Measurements from ENCODE around the gene MND1. TPM values are rescaled to one million over a fixed set of nuclear protein-coding genes. Genes with fewer than 3 reads are reported as not detected.

The MND1 gene
- total RNA-seq, 1 donor from 2014 or later: 74.6 TPM

DNA sequence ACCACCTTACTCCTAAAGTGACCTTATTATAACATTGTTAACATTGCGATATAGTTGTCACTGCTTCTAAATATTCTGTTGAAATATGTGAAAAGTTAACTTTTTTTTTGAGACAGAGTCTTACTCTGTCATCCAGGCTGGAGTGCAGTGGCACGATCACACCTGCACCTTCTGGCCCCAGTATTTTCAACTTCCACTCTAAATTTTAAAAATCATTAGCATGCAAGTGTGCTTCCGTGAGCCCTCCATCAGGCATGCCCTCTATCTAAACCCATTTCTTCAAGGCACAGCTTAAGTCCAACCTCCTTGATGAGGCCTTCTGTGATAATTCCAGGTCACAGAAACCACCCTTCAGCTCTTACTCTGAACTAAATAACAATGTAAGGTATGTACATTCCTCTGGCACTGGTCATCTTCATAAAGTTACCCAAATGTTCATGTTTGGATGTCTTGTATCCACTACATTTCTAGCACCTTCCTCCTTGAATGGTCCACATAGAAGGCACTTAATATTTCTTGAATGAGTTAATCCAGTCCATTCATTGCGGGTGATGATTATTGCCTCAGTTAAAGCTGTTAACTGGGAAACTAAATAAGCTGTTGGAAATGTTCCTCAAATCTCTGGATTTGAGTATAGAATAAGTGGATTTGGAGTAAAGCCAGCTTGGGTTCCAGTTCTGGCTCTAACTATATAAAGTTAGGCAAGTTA is 83.0 kb downstream of the MND1 start:
- Mint-ChIP-seq H3K4me3 (no peak overlapping the region), H3K27ac (no peak overlapping the region), H3K36me3 (no peaks in the 10 kb centered on the region), H3K9me3 (no peaks in the 10 kb centered on the region), H3K27me3 (ENCODE audit: insufficient read depth, low read depth) (peaks cover 7% of the 10 kb centered on the region), H3K4me1 (peaks cover 15% of the 10 kb centered on the region)
- no peaks in the 10 kb centered on the region for H4K20me1 ChIP-seq (ENCODE audit: low read depth)
- H3K27me3 ChIP-seq: no peaks in the 10 kb centered on the region
- DNase-seq (ENCODE audit: low spot score): no peak
- H3F3A ChIP-seq (ENCODE audit: low read depth): no peaks in the 10 kb centered on the region
- H3K4me2 ChIP-seq: no peak overlapping the region
- no peak overlapping the region for H3K9ac ChIP-seq
- no peaks in the 10 kb centered on the region for H3K36me3 ChIP-seq
- H2AFZ ChIP-seq (replicated peaks): no peak overlapping the region
- TF ChIP-seq EZH2 (IDR thresholded peaks at IDR 0.05) (no peak), EZH2phosphoT487 (IDR thresholded peaks at IDR 0.05) (no peak)
- TF ChIP-seq, protein P1, sequence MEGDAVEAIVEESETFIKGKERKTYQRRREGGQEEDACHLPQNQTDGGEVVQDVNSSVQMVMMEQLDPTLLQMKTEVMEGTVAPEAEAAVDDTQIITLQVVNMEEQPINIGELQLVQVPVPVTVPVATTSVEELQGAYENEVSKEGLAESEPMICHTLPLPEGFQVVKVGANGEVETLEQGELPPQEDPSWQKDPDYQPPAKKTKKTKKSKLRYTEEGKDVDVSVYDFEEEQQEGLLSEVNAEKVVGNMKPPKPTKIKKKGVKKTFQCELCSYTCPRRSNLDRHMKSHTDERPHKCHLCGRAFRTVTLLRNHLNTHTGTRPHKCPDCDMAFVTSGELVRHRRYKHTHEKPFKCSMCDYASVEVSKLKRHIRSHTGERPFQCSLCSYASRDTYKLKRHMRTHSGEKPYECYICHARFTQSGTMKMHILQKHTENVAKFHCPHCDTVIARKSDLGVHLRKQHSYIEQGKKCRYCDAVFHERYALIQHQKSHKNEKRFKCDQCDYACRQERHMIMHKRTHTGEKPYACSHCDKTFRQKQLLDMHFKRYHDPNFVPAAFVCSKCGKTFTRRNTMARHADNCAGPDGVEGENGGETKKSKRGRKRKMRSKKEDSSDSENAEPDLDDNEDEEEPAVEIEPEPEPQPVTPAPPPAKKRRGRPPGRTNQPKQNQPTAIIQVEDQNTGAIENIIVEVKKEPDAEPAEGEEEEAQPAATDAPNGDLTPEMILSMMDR (IDR thresholded peaks at IDR 0.05): no peak
- no peaks in the 10 kb centered on the region for H3K9me3 ChIP-seq (ENCODE audit: low read depth)
- H3K4me3 ChIP-seq: no peak overlapping the region
- no peak overlapping the region for H3K27ac ChIP-seq
- no peaks in the 10 kb centered on the region for H3K4me1 ChIP-seq
- no peaks in the 10 kb centered on the region for H3K79me2 ChIP-seq (ENCODE audit: low read depth)

DNA sequence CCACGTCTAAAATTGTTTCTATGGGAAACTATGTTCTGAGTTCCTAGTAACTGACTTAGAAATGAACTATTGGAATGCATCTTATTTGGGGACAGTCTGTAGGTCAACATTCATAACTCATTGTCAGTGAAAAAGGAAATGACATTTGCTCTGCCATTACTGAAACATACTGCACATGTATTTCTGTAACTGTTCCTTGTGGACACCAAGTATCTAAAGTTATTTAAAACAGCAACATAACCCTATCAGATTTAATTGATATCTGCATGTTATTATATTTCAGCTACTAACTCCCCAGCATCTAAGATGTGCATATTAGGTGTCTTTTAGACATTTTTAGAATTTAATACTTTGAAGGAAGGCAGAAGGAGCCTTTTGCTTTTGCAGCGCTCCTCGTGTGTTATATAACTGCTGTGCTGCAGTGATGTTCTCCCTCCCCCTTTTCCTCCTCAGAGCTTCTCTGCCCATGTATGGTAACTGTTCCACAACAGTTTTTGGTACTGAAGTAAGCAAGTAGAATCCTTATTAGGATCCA is 84.5 kb downstream of the MND1 start:
- Mint-ChIP-seq H3K36me3 (no peaks in the 10 kb centered on the region), H3K4me3 (no peak overlapping the region), H3K27me3 (ENCODE audit: insufficient read depth, low read depth) (peaks cover 4% of the 10 kb centered on the region), H3K9me3 (no peaks in the 10 kb centered on the region), H3K27ac (peak overlapping the region; percentile 6), H3K4me1 (peaks cover 15% of the 10 kb centered on the region)
- H3K27ac ChIP-seq: no peak overlapping the region
- DNase-seq (ENCODE audit: low spot score): no peak
- H3K36me3 ChIP-seq: no peaks in the 10 kb centered on the region
- H3K4me3 ChIP-seq: no peak overlapping the region
- H3F3A ChIP-seq (ENCODE audit: low read depth): no peaks in the 10 kb centered on the region
- H4K20me1 ChIP-seq (ENCODE audit: low read depth): no peaks in the 10 kb centered on the region
- H3K4me1 ChIP-seq: no peaks in the 10 kb centered on the region
- H3K9me3 ChIP-seq (ENCODE audit: low read depth): no peaks in the 10 kb centered on the region
- H3K27me3 ChIP-seq: no peaks in the 10 kb centered on the region
- no peak overlapping the region for H3K4me2 ChIP-seq
- TF ChIP-seq EZH2 (IDR thresholded peaks at IDR 0.05): no peak
- TF ChIP-seq EZH2phosphoT487 (IDR thresholded peaks at IDR 0.05): no peak
- TF ChIP-seq, protein P1 (IDR thresholded peaks at IDR 0.05): no peak
- no peak overlapping the region for H3K9ac ChIP-seq
- no peaks in the 10 kb centered on the region for H3K79me2 ChIP-seq (ENCODE audit: low read depth)
- no peak overlapping the region for H2AFZ ChIP-seq (replicated peaks)

DNA sequence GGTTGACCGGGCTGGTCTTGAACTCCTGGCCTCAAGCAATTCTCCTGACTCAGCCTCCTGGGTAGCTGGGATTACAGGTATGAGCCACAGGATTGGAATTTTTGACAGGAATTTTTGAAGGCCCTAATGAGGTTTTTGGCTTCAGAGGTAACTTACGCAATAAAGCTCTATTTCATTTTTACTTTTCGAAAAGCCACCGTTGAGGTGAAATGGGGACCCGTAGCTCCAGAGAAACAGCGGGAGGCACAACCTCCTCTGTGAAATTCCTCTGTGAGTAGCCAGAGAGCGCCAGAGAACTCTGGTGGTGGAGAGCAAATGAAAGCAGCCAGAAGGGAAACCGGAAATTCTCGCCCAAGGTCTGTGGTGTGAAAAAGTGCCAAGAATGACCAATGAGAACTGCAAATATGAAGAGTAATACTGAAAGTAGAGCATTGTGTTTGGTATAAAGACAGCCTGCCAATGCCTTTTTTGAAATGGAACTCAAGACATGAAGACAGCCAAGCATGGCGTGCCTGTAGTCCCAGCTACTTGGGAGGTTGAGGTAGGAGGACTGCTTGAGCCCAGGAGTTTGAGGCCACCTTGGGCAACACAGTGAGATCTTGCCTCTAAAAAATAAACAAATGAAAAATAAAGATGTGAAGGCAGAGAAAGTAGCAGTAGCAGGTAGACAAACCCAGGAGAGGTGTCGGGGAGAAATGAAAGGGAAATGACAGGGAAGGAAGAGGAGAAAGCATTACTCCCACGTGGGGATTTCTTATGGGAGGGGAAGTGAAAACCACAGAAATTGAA is 88.7 kb downstream of the MND1 start:
- H3K27me3 ChIP-seq: no peaks in the 10 kb centered on the region
- no peaks in the 10 kb centered on the region for H3K79me2 ChIP-seq (ENCODE audit: low read depth)
- H3K27me3 Mint-ChIP-seq (ENCODE audit: insufficient read depth, low read depth): peaks cover 4% of the 10 kb centered on the region
- no peak overlapping the region for H3K27ac ChIP-seq
- H2AFZ ChIP-seq (replicated peaks): no peak overlapping the region
- no peaks in the 10 kb centered on the region for H3K36me3 ChIP-seq
- no peaks in the 10 kb centered on the region for H4K20me1 ChIP-seq (ENCODE audit: low read depth)
- no peaks in the 10 kb centered on the region for H3F3A ChIP-seq (ENCODE audit: low read depth)
- H3K27ac Mint-ChIP-seq: no peak overlapping the region
- no peaks in the 10 kb centered on the region for H3K4me1 ChIP-seq
- no peaks in the 10 kb centered on the region for H3K9me3 ChIP-seq (ENCODE audit: low read depth)
- H3K4me1 Mint-ChIP-seq: peaks cover 17% of the 10 kb centered on the region
- no peaks in the 10 kb centered on the region for H3K36me3 Mint-ChIP-seq
- H3K4me2 ChIP-seq: no peak overlapping the region
- no peak overlapping the region for H3K9ac ChIP-seq
- H3K9me3 Mint-ChIP-seq: no peaks in the 10 kb centered on the region
- TF ChIP-seq EZH2phosphoT487 (IDR thresholded peaks at IDR 0.05) (no peak), EZH2 (IDR thresholded peaks at IDR 0.05) (no peak)
- TF ChIP-seq, protein P1 (IDR thresholded peaks at IDR 0.05): peak; percentile 47
- DNase-seq (ENCODE audit: low spot score): peak; percentile 38
- no peak overlapping the region for H3K4me3 Mint-ChIP-seq
- H3K4me3 ChIP-seq: no peak overlapping the region

All from neural progenitor cell (in vitro differentiated cells).